ENCODE measurements around the gene CACNG7.

GRCh38 chr19:53953383-53953782, 44.3 kb downstream of the CACNG7 start:
- TF ChIP-seq POLR2AphosphoS5 (IDR thresholded peaks at IDR 0.05; ENCODE audit: low read depth) (no peak), CTCF (IDR thresholded peaks at IDR 0.05; ENCODE audit: insufficient read depth, low read length) (no peak), REST (IDR thresholded peaks at IDR 0.05; ENCODE audit: insufficient replicate concordance, low read depth) (no peak), SPI1 (IDR thresholded peaks at IDR 0.05; ENCODE audit: borderline replicate concordance, low read depth) (no peak)
